Heart right ventricle (tissue), 16 donors: ENCODE data around the gene CCDC86. TPM values are rescaled to one million over a fixed set of nuclear protein-coding genes. Genes with fewer than 3 reads are reported as not detected.
A peak's percentile ranks its signal among the peaks of the same experiment; 100 is the strongest.

Experiments used
- ATAC-seq, 8 donors: fragments of 200-7000 bp; cut with Tn5 transposase; one replicate each; pipeline ENCODE4 v1.9.1; 2020; ENCODE audit warnings: mild to moderate bottlenecking in 8 of 8, moderate library complexity in 8 of 8, moderate number of reproducible peaks in 1 of 8
- DNase-seq, 2 donors: peaks; one replicate each; pipeline ENCODE4 v3.0.0-alpha.2; 2020
- H3K27ac ChIP-seq, 10 donors: fragments of 200-600 bp; sonication (generic) in 2 of 10; one replicate each; pipeline versions ENCODE4 v1.5.0 to v1.8.0; 2020 to 2022; ENCODE audit warnings: mild to moderate bottlenecking in 3 of 10
- H3K27me3 ChIP-seq, 7 donors: fragments of 200-600 bp; one replicate each; pipeline ENCODE4 v1.8.0; 2021 to 2022; ENCODE audit warnings: mild to moderate bottlenecking in 2 of 7
- H3K36me3 ChIP-seq, 9 donors: fragments of 200-600 bp; sonication (generic) in 1 of 9; one replicate each; pipeline versions ENCODE4 v1.5.0 to v1.8.0; 2020 to 2022; ENCODE audit warnings: mild to moderate bottlenecking in 2 of 9
- H3K4me1 ChIP-seq, 9 donors: fragments of 200-600 bp; sonication (generic) in 1 of 9; one replicate each; pipeline versions ENCODE4 v1.5.0 to v1.8.0; 2020 to 2022; ENCODE audit warnings: mild to moderate bottlenecking in 4 of 9
- H3K4me3 ChIP-seq, 10 donors: fragments of 200-600 bp; sonication (generic) in 2 of 10; one replicate each; pipeline versions ENCODE4 v1.5.0 to v1.8.0; 2020 to 2022; ENCODE audit warnings: mild to moderate bottlenecking in 7 of 10, moderate library complexity in 2 of 10
- H3K9me3 ChIP-seq, 11 donors: fragments of 200-600 bp in 10 of 11; sonication (generic) in 2 of 11; one replicate each; pipeline versions ENCODE4 v1.5.0 to v1.8.0; 2013 to 2022; ENCODE audit warnings: mild to moderate bottlenecking in 2 of 11, control low read depth in 1 of 11, moderate library complexity in 1 of 11
- WGBS, 2 donors: extraction: QIAGEN DNeasy Blood & Tissue Kit; methylation state at CpG; one replicate each; pipeline ENCODE4 v1.1.7; 2013; ENCODE audit warnings: inconsistent platforms in 1 of 2; 5-methylcytosine and 5-hydroxymethylcytosine counted together
- intact Hi-C, 10 donors: fragments of 100-400 bp; cut with DNase I; formaldehyde crosslinking; loops; one replicate each; pipeline versions ENCODE4 v1.11.1 to v1.14.2; 2022
- polyA plus RNA-seq, 2 donors: library from polyadenylated mRNA; stranded (reverse); fragments of 200-250 nt; gene quantifications; one replicate each; pipeline ENCODE4 v1.2.3, GENCODE V29; 2013
- total RNA-seq, 10 donors: library from RNA; stranded (reverse); fragmentation: NEBNext Ultra II Directional in 3 of 10; extraction: Animal tissue kit (Norgen Biotek cat#: 25700) in 3 of 10; gene quantifications; one replicate each; pipeline versions ENCODE4 v1.2.1 to v1.2.4, GENCODE V29; 2021 to 2023
- TF ChIP-seq, protein P1 (sequence below), 9 donors: fragments of 200-600 bp; sonication (generic) in 2 of 9; IDR thresholded peaks; one replicate each; pipeline versions ENCODE4 v1.5.0 to v1.8.0; 2021 to 2022; ENCODE audit warnings: antibody characterized with exemption in 9 of 9, mild to moderate bottlenecking in 5 of 9, moderate library complexity in 1 of 9
- donor health status: Arrhythmogenic right ventricular cardiomyopathy.
- donor health status: ischemic (EF 13 %, LVEDD 7.1; RV severe dilation, severe dysfunction).
- donor health status: healthy with polysubstance abuse.
- donor health status: DM: no; HTN: yes; CAD: no.
- donor health status: DM: no; HTN: no; CAD: no.
- donor health status: ischemic (EF 25% LVEDD 6.9; RV normal size, moderate dysfunction).
- donor health status: ischemic (EF 25% LVEDD 5.7; RV mildly dilated, moderate dysfunction).
- donor health status: healthy.
- donor health status: DM: yes; HTN: yes; CAD: no.
- donor health status: Ischemic cardiomyopathy.
- donor health status: ischemic (EF 35%, LVEDD 5.7; RV mildly dilated, moderate dysfunction).
- donor health status: nonischemic (EF 11% LVEDD 7.7; RV severe dilation, severe dysfunction).
- donor health status: DM: yes; HTN: yes; CAD: no.
- donor health status: PGD.
- donor health status: ischemic (EF 29% LVEDD 5.4; RV normal size, mild dysfunction).
- donor health status: nonischemic (EF 23%, LVEDD 6.1; RV moderate dilation, normal function).

CCDC86 gene
- total and polyA plus RNA-seq, 12 donors = 6.6 to 26.5 (median 9.2) TPM

DNA sequence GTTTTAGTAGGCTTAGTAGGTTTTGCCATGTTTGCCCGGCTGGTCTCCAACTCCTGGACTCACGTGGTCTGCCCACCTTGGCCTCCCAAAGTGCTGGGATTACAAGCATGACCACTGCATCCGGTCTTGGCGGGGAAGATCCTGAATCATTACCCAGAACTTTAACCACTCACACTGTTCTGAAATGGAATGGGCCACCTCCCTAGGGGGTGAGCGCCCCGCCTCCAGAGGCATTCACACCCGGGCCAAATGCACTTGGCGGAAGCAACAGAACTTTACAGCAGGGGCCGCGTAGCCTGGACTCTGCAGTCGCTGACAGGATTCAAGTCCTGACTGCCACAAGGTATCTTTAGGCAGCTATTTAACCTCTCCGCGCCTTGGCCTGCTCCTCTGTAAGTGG lies 5.4 kb downstream of the CCDC86 start:
- intact Hi-C loops = no loop called here

DNA sequence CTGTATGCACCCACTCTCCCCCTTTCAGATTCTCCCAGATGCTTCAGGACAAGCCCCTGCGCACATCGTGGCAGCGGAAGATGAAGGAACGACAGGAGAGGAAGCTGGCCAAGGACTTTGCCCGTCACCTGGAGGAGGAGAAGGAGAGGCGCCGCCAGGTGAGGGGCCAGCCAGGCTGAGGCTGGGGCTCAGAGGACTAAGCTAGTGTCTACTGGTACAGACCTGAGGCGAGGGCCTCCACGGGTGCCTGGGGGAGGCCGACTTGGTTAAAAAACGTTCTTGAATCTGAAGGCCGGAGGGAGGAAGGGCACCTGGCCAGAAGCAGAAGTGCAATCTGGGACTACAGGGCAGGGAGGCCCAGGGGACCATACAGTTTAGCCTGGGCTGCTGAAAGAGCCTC lies 6.0 kb downstream of the CCDC86 start:
- intact Hi-C loops = no loop called here
- peak overlapping the region in 1 of 10 donors; percentile 42 for H3K27ac ChIP-seq
- H3K4me3 ChIP-seq = peak overlapping the region in 1 of 10 donors; percentile 21
- WGBS, 2 donors = 86% methylated on average over 12 of the region's 12 CpGs
- no peak for DNase-seq
- peaks cover 0 to 4% (median 0%) of the 10 kb centered on the region in 7 donors for H3K27me3 ChIP-seq
- H3K4me1 ChIP-seq = peaks cover 12 to 27% (median 18%) of the 10 kb centered on the region in 9 donors
- TF ChIP-seq, protein P1, sequence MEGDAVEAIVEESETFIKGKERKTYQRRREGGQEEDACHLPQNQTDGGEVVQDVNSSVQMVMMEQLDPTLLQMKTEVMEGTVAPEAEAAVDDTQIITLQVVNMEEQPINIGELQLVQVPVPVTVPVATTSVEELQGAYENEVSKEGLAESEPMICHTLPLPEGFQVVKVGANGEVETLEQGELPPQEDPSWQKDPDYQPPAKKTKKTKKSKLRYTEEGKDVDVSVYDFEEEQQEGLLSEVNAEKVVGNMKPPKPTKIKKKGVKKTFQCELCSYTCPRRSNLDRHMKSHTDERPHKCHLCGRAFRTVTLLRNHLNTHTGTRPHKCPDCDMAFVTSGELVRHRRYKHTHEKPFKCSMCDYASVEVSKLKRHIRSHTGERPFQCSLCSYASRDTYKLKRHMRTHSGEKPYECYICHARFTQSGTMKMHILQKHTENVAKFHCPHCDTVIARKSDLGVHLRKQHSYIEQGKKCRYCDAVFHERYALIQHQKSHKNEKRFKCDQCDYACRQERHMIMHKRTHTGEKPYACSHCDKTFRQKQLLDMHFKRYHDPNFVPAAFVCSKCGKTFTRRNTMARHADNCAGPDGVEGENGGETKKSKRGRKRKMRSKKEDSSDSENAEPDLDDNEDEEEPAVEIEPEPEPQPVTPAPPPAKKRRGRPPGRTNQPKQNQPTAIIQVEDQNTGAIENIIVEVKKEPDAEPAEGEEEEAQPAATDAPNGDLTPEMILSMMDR (IDR thresholded peaks at IDR 0.05) = no peak
- peaks cover 0 to 68% (median 21%) of the 10 kb centered on the region in 9 donors for H3K36me3 ChIP-seq
- no peak for ATAC-seq
- no peaks in the 10 kb centered on the region for H3K9me3 ChIP-seq

More for the DNA sequence above, 5.4 kb downstream of the CCDC86 start:
- Histone ChIP-seq H3K4me3 (peak overlapping the region in 1 of 10 donors; percentile 21), H3K4me1 (peaks cover 15 to 33% (median 24%) of the 10 kb centered on the region in 9 donors), H3K36me3 (peaks cover 0 to 63% (median 21%) of the 10 kb centered on the region in 9 donors), H3K9me3 (no peaks in the 10 kb centered on the region), H3K27ac (no peak overlapping the region), H3K27me3 (peaks cover 0 to 2% (median 0%) of the 10 kb centered on the region in 7 donors)
- DNase-seq (no peak), ATAC-seq (no peak)
- WGBS, 2 donors = 76 to 82% methylated on average over 13 of the region's 13 CpGs
- TF ChIP-seq, protein P1 (IDR thresholded peaks at IDR 0.05) = no peak

DNA sequence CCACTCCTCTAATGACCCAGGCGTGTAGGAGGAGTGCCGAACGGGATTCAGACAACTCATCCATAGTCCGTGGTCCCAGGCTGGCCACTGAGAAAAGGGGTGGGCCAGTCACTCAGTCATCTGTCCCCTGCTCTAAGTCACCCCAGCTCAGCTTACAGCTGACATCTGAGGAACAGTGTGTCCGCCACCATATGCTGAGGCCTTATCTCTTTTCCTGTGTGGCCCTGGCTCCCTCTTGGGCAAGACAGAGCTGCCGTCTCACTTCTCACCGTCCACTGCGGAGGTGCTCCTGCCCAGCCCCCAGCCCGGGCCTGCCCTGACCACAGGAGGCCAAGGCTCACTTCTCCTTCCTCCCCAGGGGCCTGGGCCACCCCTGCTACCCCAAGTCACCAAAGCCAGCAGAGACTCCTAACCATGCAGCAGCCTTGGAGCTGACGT lies 6.8 kb downstream of the CCDC86 start:
- DNase-seq (no peak), ATAC-seq (no peak)
- peaks cover 0 to 4% (median 0%) of the 10 kb centered on the region in 7 donors for H3K27me3 ChIP-seq
- intact Hi-C loops = no loop called here
- H3K9me3 ChIP-seq = no peaks in the 10 kb centered on the region
- TF ChIP-seq, protein P1 (IDR thresholded peaks at IDR 0.05) = no peak
- H3K4me3 ChIP-seq = no peak overlapping the region
- H3K4me1 ChIP-seq = peaks cover 6 to 19% (median 10%) of the 10 kb centered on the region in 9 donors
- peaks cover 0 to 72% (median 21%) of the 10 kb centered on the region in 9 donors for H3K36me3 ChIP-seq
- peak overlapping the region in 2 of 10 donors; percentile 10 to 42 for H3K27ac ChIP-seq
- WGBS, 2 donors = 80 to 83% methylated on average over 10 of the region's 10 CpGs

DNA sequence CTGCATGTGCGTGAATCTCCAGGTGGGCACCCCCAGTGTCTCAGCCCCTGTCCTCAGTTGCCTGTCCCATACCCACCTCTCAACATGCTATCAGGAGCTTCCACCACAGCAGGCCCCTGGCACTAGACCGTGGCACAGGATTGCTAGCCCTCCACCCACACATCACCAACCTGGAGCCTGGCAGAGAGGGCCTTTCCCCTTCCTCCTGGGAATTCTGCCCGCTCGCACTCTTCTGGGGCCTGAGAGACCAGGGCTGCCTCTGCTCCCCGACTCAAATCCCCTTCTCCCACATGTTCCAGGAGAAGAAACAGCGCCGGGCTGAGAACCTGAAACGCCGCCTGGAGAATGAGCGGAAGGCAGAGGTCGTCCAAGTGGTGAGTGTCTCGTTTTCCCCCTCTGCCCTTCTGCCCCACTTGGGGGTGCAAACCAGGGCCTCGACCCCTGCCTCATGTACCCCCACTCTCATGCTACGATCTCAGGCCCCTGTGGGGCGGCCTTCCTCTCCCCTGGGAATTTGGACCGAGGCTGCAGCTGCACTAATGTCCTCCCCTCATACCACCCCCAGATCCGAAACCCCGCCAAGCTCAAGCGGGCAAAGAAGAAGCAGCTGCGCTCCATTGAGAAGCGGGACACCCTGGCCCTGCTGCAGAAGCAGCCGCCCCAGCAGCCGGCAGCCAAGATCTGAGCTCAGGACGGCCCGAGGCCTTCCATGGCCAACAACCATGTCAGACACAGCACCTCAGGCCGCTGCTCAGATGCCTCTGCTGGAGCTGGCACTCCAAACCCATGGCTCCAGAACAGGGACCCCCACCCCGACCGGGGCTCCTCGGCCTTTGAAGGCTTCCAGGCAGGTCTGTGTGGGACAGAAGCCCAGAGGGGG lies 8.0 kb downstream of the CCDC86 start:
- DNase-seq (no peak), ATAC-seq (peak in 1 of 8 donors; percentile 10)
- intact Hi-C loops = no loop called here
- H3K4me3 ChIP-seq = no peak overlapping the region
- WGBS, 2 donors = 89 to 92% methylated on average over 29 of the region's 29 CpGs
- peaks cover 0 to 7% (median 0%) of the 10 kb centered on the region in 9 donors for H3K4me1 ChIP-seq
- peaks cover 0 to 7% (median 0%) of the 10 kb centered on the region in 7 donors for H3K27me3 ChIP-seq
- peaks cover 0 to 69% (median 21%) of the 10 kb centered on the region in 9 donors for H3K36me3 ChIP-seq
- no peaks in the 10 kb centered on the region for H3K9me3 ChIP-seq
- TF ChIP-seq, protein P1 (IDR thresholded peaks at IDR 0.05) = no peak
- peak overlapping the region in 1 of 10 donors; percentile 26 for H3K27ac ChIP-seq
